RPMI8226 (cell line): ENCODE measurements around the gene BNIP3.
"Not testable (repeated sequence)": the region's sequence is repeated elsewhere in the genome, so short reads cannot be mapped to it uniquely, and the experiment has no call there.

ENCODE experiments used
- DNase-seq: peaks from one replicate; pipeline ENCODE4 v3.0.0-alpha.2; 2015

BNIP3 gene

GRCh38 chr10:131928248-131929095, 53.3 kb downstream of the BNIP3 start:
- peak; percentile 2 for DNase-seq

DNA sequence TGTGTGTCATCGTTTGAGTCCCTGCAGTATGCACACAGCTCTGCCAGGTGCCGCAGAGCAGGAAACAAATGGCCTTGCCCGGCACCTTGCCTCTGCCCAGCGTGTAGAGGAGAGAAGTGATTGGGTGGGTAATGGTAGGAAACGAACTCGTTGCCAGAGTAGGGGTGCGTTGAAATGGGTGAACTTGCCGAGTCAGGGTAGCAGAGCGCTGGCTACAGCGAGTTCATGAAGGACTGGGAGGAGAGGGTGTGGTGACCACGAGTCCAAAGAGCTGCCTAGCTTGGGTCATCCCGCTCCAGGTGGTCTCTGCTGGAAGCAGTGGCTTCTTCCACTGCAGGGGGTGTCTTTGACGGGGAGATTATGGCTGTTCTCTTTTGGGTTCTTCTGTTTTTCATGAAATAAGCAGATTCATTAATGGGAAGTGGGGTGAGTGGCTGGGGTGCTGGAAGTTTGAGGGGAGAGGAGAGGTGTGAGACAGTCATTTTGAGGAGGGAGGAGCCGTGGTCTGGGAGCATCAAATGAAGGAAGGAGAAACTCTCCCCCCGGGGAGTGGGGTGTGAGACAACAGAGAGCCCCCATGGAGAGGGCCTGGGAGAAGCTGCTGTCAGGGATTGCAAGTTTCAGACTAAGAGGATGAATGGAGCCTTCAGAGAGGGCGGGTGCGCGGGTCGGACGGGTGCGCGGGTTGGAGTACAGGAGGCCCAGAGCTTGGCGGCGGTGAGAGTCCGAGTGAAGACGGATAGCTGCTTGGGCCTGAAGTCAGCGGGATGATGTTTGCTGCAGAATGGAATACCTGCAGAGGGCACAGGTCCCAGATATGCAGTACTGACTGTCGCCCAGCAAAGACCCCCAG, 54.8 kb downstream of the BNIP3 start:
- DNase-seq, result no peak

DNA sequence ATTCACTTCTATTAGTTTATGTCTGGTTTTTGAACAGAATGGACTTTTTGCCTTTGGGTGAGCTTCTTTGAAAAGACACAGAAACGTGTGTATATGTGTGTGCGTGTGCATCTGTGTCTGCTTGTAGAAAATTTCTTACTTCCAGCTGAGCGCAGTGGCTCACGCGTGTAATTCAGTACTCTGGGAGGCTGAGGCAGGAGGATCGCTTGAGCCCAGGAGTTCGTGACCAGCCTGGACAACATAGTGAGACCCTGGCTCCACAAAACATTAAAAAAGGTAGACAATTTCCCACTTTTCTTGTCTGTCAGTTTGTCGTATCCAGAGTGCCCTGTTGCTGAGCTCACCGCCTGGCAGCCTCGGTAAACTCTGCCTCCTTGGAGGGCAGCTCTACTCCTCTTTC, 55.5 kb downstream of the BNIP3 start:
- no peak for DNase-seq

DNA sequence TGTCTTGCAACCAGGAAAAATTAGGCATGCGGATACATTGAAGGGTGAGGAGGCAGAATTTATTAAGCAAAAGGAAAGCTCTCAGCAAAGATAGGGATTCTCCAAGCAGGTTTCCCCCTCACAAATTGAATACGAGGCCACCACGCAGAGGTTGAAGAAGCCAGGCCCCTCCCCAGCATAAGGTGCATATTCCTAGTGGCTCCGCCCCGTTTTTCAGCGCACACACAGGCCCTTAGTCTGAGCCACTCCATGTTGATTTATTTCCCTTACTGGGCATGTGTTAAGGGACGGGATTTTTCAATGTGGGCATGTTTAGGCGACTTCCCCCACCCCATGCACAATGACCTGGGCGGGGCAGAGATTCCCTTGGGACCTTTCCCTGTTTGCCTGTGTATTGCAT, 56.0 kb downstream of the BNIP3 start:
- no peak for DNase-seq

GRCh38 chr10:131925011-131925649, 56.6 kb downstream of the BNIP3 start:
- no peak for DNase-seq

DNA sequence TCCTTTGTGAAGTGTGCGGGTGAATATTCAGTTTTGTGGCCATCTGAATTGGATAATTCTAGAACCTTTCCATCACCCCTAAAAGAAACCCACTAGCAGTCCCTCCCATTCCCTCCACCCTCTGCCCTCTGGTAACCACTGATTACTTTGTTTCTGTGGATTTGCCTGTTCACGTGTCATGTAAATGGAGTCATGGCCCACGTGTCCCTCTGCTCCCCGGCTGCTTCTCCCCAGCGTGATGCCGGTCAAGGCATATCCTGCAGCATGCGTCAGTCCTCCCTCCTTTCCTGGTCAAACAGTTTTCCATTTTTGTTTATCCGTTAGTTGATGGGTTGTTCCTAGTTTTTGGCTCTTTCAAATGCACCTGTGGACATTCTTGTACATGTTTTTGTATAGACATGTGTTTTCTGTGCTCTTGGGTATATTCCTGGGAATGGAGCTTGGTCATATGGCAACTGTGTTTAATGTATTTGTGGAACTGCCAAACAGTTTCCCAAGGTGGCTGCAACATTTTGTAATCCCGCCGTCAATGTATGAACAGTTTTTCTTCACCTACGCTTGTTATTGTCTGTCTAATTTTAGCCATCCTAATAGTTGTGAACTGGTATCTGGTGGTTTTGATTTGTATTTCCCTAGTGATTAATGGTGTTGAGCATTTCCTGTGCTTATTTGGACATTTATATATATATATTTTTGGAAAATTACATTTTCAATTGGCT, 58.5 kb downstream of the BNIP3 start:
- DNase-seq, result no peak

DNA sequence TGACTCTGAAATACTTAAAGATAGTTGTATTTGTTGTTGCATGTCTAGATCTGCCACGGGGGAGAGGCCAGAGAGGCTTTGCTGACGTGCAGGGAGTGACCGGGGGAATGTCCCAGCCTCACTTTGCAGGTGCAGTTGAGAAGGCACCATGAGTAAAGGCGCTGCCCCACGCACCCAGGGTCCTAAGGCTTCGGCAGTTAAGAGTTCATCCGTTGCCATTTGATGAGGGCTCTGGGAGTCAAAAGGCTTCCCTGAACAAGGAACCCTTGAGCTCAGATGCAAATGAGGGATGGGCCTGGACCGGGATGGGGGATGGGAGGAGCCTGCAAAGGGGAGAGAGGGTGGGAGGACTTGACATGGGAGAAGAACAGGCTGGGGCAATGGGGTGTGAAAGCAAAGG, 60.5 kb downstream of the BNIP3 start:
- DNase-seq, result no peak

DNA sequence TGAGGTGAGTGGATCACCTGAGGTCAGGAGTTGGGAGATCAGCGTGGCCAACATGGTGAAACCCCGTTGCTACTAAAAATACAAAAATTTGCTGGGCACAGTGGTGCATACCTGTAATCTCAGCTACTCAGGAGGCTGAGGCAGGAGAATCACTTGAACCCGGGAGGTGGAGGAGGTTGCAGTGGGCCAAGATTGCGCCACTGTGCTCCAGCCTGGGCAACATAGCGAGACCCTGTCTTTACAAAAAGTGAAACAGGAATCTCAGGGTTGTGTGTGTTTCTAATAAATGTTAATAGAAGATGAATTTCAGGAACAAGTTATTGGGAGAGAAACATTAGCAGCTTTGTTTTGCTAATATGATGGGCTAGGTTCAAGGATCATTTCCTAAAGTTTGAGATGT, 61.0 kb downstream of the BNIP3 start:
- no peak for DNase-seq

DNA sequence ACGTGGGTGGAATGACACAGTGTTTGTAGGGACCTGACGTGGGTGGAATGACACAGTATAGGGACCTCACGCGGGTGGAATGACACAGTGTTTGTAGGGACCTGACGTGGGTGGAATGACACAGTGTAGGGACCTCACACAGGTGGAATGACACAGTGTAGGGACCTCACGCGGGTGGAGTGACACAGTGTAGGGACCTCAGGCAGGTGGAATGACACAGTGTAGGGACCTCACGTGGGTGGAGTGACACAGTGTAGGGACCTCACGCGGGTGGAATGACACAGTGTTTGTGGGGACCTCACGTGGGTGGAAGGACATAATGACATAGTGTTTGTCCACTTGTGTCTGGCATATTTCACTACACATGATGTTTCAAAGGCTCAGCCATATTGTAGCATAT, 61.6 kb downstream of the BNIP3 start:
- DNase-seq, result no peak

- not testable (repeated sequence) for DNase-seq
These were observed 62.3 kb downstream of the BNIP3 start for GRCh38 chr10:131919461-131919860.
